ENCODE measurements around the gene TRAPPC3. TPM values are rescaled to one million over a fixed set of nuclear protein-coding genes. Genes with fewer than 3 reads are reported as not detected.

The TRAPPC3 gene
- total RNA-seq, 1 experiment from 2014 or later = 52.7 TPM

- Histone ChIP-seq H3K79me2 (ENCODE audit: insufficient read depth, low read length) (no peaks in the 10 kb centered on the region), H4K8ac (replicated peaks; ENCODE audit: insufficient read length, low read depth, low read length) (no peak overlapping the region), H3K9me3 (ENCODE audit: control insufficient read depth, low read depth, low read length) (no peaks in the 10 kb centered on the region), H3K56ac (ENCODE audit: insufficient read length, low read depth, low read length) (no peak overlapping the region), H3T11ph (ENCODE audit: low read length) (no peak overlapping the region), H2BK15ac (ENCODE audit: low read depth, low read length) (no peak overlapping the region), H3K18ac (ENCODE audit: insufficient read length, low read depth, low read length) (no peak overlapping the region), H3K79me1 (ENCODE audit: insufficient read depth, low read depth, low read length, poor library complexity, severe bottlenecking) (no peaks in the 10 kb centered on the region), H2AK5ac (ENCODE audit: insufficient read length, low read length) (no peak overlapping the region), H3K27me3 (ENCODE audit: insufficient read depth, low read length) (no peaks in the 10 kb centered on the region), H2AFZ (ENCODE audit: low read length) (no peak overlapping the region), H2BK5ac (ENCODE audit: insufficient read length, low read length) (no peak overlapping the region), H4K91ac (ENCODE audit: insufficient read length, low read depth, low read length) (no peak overlapping the region), H4K20me1 (ENCODE audit: control insufficient read depth, insufficient read depth, insufficient read length) (no peaks in the 10 kb centered on the region), H3K23me2 (ENCODE audit: insufficient read length, low read depth, low read length, poor library complexity, severe bottlenecking) (no peaks in the 10 kb centered on the region), H2BK12ac (ENCODE audit: insufficient read length, low read depth, low read length) (no peak overlapping the region), H3K14ac (ENCODE audit: insufficient read depth, low read length) (no peak overlapping the region), H3K4ac (ENCODE audit: low read depth, low read length) (no peak overlapping the region), H3K4me2 (ENCODE audit: insufficient read depth, insufficient read length, low read length) (no peak overlapping the region), H3K27ac (ENCODE audit: insufficient read length, low read depth, low read length) (no peak overlapping the region), H4K5ac (ENCODE audit: insufficient read length, low read depth, low read length) (no peak overlapping the region), H2BK120ac (ENCODE audit: low read depth, low read length, poor library complexity, severe bottlenecking) (no peak overlapping the region), H3K9ac (ENCODE audit: extremely low read depth, insufficient read length, low read length) (no peak overlapping the region), H3K23ac (ENCODE audit: insufficient read length, low read depth, low read length) (no peak overlapping the region), H3K4me1 (ENCODE audit: insufficient read depth, low read length) (no peaks in the 10 kb centered on the region), H2BK20ac (ENCODE audit: low read depth, low read length, poor library complexity, severe bottlenecking) (no peak overlapping the region)
- WGBS (ENCODE audit: extremely low coverage, insufficient read length, low lambda C conversion rate) = no CpG with 5 or more reads among the region's 4 CpGs
- Mint-ChIP-seq H3K36me3 (ENCODE audit: insufficient read depth in 1 of 3, low read depth in 3 of 3) (no peaks in the 10 kb centered on the region), H3K4me3 (no peak overlapping the region), H3K27me3 (ENCODE audit: low read depth) (no peaks in the 10 kb centered on the region; the same call in none of the 2 replicates), H3K27ac (no peak overlapping the region), H3K4me1 (peaks cover 0 to 15% of the 10 kb centered on the region in 2 experiments; a peak in 3 of 4 replicates), H3K9me3 (no peaks in the 10 kb centered on the region)
- DNase-seq = no peak
- TF ChIP-seq CTCF (conservative IDR thresholded peaks at IDR 0.05) = no peak
Observed at GRCh38 chr1:36111151-36111550, 38.1 kb downstream of the TRAPPC3 start.
